HUES6 (cell line): Measurements from ENCODE around the gene HES1.

Source experiments
- H3K27ac ChIP-seq: 2 replicates; pipeline ENCODE4 v1.7.0; 2013; ENCODE audit warnings: low read depth, mild to moderate bottlenecking, low read length, inconsistent platforms
- H3K27me3 ChIP-seq: 2 replicates; pipeline ENCODE4 v1.6.1; 2013; ENCODE audit warnings: low read length; ENCODE audit not compliant: control insufficient read depth, insufficient read depth
- H3K36me3 ChIP-seq: 2 replicates; pipeline ENCODE4 v1.6.1; 2013; ENCODE audit warnings: low read length; ENCODE audit not compliant: control insufficient read depth, insufficient read depth
- H3K4me1 ChIP-seq: 2 replicates; pipeline ENCODE4 v1.6.1; 2013; ENCODE audit warnings: low read length; ENCODE audit not compliant: control insufficient read depth, insufficient read depth
- H3K4me3 ChIP-seq: 2 replicates; pipeline ENCODE4 v1.5.1; 2013; ENCODE audit warnings: low read depth, low read length
- H3K9ac ChIP-seq: one replicate; pipeline ENCODE4 v1.6.1; 2013; ENCODE audit warnings: mild to moderate bottlenecking, low read length
- H3K9me3 ChIP-seq: 2 replicates; pipeline ENCODE4 v1.6.1; 2013; ENCODE audit warnings: low read depth, low read length; ENCODE audit not compliant: control insufficient read depth, insufficient read depth

HES1 gene

DNA sequence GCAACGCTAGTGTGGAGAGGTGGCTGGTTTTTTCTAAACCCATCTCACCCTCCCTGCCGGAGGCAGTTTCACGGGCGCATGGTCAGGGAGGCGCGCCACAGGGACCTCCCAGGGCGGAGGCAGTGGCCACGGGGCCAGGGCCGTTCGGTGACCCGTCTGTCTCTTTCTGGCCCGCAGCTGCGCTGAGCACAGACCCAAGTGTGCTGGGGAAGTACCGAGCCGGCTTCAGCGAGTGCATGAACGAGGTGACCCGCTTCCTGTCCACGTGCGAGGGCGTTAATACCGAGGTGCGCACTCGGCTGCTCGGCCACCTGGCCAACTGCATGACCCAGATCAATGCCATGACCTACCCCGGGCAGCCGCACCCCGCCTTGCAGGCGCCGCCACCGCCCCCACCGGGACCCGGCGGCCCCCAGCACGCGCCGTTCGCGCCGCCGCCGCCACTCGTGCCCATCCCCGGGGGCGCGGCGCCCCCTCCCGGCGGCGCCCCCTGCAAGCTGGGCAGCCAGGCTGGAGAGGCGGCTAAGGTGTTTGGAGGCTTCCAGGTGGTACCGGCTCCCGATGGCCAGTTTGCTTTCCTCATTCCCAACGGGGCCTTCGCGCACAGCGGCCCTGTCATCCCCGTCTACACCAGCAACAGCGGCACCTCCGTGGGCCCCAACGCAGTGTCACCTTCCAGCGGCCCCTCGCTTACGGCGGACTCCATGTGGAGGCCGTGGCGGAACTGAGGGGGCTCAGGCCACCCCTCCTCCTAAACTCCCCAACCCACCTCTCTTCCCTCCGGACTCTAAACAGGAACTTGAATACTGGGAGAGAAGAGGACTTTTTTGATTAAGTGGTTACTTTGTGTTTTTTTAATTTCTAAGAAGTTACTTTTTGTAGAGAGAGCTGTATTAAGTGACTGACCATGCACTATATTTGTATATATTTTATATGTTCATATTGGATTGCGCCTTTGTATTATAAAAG is 1.8 kb downstream of the HES1 start:
- peak overlapping the region; percentile 77 for H3K9ac ChIP-seq
- peak overlapping the region; percentile 69 for H3K4me3 ChIP-seq
- H3K27me3 ChIP-seq = peaks cover 31% of the 10 kb centered on the region
- H3K36me3 ChIP-seq = no peaks in the 10 kb centered on the region
- H3K27ac ChIP-seq = peak overlapping the region; percentile 10; the same call in 1 of the 2 replicates
- H3K9me3 ChIP-seq = no peaks in the 10 kb centered on the region
- H3K4me1 ChIP-seq = peaks cover 51% of the 10 kb centered on the region

DNA sequence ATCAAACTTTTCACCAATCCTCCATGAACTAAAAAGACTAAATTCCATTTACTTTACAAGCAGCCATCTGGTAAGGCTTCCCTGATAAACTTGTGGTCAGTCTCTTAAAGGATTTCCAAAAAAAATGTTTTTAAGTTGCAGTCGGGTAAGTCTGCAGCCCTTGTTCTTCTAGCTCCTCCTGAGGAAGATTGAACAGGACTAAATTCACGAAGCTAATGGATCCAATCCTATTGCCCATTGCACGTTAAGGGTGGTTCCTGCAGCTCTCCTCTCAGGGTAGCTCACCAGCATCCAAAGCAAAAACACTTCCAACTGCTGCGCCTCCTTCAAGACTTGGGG is 2.8 kb downstream of the HES1 start:
- Histone ChIP-seq H3K4me1 (peaks cover 42% of the 10 kb centered on the region), H3K27ac (no peak overlapping the region; the same call in 1 of the 2 replicates), H3K4me3 (peak overlapping the region; percentile 69; the same call in 1 of the 2 replicates)

DNA sequence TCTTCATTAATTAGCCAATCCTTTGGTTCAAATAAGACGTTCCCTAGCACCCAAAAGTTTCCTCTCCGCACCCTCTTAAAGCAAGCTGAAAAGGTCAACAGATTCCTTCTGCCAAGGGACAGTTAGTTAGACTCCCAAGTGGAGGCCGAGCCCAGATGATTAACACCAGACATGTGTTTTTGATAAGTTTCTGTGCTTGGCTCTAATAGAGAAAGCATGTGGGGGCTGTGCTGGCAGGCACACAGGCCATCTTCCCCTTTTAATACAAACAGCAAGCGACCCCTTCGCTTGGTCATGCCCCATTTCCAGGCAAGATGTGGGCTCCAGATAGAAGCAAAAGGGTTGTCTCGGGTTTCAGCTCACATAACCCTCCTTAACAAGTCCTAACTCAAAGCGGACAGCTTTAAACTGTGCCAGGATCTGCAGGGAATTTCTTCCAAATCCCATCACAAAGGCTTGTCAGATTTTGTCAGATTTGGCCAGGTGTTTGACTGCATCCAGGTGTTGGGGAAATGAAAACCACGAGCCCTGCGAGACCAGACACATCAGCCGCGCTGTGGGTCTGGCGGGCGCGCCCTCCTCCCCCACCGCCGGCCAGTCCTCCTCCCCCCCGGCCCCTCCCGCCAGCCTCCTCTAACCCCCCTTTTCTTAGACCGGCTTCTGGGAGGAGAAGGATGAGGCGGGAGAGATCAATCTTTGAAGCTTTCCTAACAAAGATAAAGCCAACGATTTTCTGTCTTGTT is 3.3 kb downstream of the HES1 start:
- no peaks in the 10 kb centered on the region for H3K9me3 ChIP-seq
- H3K4me3 ChIP-seq = peak overlapping the region; percentile 69
- peaks cover 22% of the 10 kb centered on the region for H3K27me3 ChIP-seq
- peaks cover 41% of the 10 kb centered on the region for H3K4me1 ChIP-seq
- H3K27ac ChIP-seq = peak overlapping the region; percentile 96; the same call in 1 of the 2 replicates
- no peaks in the 10 kb centered on the region for H3K36me3 ChIP-seq
- H3K9ac ChIP-seq = peak overlapping the region; percentile 93

More for the DNA sequence above, 2.8 kb downstream of the HES1 start:
- peak overlapping the region; percentile 35 for H3K9ac ChIP-seq
- H3K27me3 ChIP-seq = peaks cover 22% of the 10 kb centered on the region
- no peaks in the 10 kb centered on the region for H3K36me3 ChIP-seq
- no peaks in the 10 kb centered on the region for H3K9me3 ChIP-seq

DNA sequence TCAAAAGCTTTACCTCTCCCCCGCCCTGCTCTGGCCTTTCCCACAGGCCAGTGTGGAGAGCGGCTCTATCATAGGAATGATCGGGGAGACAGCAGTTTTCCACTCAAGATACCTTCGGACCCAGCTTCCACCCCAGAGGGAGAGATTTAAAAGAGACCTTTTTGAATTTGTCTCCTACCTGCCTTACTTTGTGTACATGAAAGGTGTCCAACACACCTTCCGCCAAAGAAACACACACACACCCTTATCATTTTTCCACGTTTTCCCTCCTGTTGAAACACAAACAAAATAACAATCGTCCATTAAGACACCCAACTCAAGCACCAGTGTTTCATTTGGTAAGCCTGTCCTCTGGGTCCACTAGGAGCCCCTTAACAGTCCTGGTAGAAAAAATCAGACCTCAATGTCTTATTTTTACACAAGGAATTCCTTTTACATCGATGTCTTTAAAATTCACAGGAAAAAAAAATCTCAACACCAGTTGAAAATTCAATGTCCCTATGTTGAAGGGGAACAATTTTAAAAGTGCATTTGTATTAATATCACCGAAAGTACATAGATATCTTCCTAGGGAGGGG is 4.0 kb downstream of the HES1 start:
- H3K9me3 ChIP-seq = no peaks in the 10 kb centered on the region
- H3K27me3 ChIP-seq = peaks cover 22% of the 10 kb centered on the region
- peak overlapping the region; percentile 96; the same call in 1 of the 2 replicates for H3K27ac ChIP-seq
- H3K9ac ChIP-seq = peak overlapping the region; percentile 93
- H3K4me1 ChIP-seq = peaks cover 41% of the 10 kb centered on the region
- peak overlapping the region; percentile 60 for H3K4me3 ChIP-seq
- H3K36me3 ChIP-seq = no peaks in the 10 kb centered on the region

DNA sequence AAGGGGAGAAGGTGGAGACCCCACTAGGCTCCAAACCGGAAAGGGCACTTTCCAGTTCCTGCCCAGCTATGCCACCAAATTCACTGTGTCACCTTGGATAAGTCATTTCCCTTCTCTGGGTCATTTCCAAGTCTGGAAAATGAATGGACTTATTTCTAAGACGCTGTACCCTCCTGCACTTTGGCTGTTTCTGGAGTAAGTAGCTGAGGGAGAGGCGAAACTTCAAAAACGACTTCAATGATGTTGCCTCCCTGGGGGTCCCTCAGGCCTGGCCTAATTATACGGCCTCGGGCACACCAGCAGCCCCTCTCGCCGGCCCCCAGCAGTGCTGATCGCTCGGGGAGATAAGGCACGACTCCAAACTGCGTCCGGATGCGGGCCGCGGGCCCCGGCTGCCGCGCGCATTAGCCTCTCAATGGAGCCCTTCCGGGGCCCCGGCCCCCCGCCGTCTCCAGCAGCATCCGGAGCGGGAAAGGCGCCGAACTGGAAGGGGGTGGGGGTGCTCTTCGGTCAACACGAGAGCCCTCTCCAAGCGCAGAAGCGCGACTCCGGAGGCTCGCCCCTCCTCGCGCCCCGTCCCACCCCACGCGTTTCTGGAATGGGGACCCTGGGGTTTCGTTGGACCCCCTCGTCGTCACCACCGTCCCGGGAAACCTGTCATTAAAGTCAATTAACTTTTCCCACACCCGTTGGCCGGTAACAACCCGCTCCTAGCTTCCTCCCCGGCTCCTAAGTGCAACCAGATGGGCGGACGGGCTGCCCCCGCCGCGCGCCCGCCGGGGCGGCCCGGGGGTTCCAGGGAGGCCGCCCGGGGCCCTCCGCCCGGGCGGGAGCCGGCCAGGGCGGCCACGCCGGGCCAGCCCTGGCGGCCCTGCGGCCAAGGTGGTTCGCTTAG is 4.8 kb downstream of the HES1 start:
- no peaks in the 10 kb centered on the region for H3K9me3 ChIP-seq
- peak overlapping the region; percentile 60 for H3K4me3 ChIP-seq
- peaks cover 22% of the 10 kb centered on the region for H3K27me3 ChIP-seq
- H3K4me1 ChIP-seq = peaks cover 38% of the 10 kb centered on the region
- no peaks in the 10 kb centered on the region for H3K36me3 ChIP-seq
- peak overlapping the region; percentile 96; the same call in 1 of the 2 replicates for H3K27ac ChIP-seq
- H3K9ac ChIP-seq = peak overlapping the region; percentile 93

DNA sequence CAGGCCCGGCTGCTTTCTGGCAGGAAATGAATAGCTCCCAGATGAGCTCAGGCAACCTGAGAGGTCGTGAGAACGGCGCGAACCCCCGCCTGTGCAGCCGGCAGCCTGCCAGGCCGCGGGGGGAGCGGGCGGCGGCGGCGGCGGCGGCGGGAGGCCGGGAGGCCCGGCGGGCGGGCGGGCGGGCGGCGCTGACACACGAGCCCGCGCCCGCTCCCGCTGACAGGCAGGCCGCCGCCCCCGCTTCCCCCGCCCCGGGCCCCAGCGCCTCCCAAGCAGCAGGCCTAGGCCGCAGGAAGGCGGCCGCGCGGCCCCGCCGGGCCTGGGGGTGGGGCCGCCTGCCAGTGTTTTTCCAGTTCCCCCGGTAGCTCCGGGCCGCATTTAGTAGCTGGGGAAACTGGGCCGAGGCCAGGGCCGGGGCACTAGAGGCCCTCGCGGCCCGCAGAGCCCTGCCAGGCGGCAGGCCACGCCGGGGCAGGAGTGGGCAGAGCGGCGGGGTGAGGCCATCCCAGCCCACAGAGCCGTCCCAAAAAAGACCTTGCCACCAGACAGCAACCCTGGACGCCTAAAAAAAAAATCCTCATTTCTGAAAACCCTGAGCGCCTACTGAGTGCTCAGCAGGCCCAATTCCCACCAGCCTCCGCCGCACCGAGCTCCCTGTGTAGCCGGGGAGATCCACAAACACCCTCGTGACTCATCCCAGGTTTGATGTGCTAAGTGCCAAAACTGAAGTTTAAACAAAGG is 5.6 kb downstream of the HES1 start:
- peak overlapping the region; percentile 98 for H3K27ac ChIP-seq
- peak overlapping the region; percentile 47 for H3K4me3 ChIP-seq
- peak overlapping the region; percentile 93 for H3K9ac ChIP-seq
- peaks cover 18% of the 10 kb centered on the region for H3K27me3 ChIP-seq
- no peaks in the 10 kb centered on the region for H3K36me3 ChIP-seq
- H3K4me1 ChIP-seq = peaks cover 38% of the 10 kb centered on the region
- no peaks in the 10 kb centered on the region for H3K9me3 ChIP-seq

DNA sequence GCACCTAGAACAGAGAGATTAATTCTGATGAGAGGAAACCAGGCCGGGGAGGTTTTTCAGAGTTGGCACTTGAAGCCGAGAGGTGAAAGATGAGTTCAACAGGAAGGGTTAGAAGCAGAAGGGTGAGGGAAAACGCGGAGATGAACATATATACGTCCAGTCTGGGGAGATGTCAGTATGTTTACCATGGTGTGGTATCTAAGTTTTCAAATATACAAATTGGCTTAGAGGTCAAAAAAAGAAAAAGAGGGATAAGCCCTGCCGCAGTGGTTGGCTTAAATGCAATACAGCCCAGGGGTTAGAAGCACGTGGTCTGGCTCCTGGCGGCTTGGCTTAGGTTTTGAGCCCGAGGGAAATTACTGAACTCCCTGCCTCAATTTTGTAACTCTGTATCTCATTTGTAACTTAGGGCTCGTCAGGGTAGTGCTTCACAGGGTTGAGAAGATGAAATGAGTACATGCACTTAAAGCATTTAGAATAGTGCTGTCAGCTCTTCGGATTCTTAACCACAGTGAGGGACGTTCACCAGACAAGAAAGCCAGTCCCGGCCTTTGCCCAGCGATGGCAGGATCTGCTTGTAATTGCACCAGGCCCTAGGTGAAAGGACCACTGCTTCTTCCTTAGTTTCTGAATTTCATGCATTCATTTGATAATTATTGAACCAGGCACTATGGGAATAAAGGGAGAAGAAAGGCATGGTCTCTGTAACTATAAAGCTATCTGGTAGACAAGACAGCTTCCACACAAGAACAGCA is 6.4 kb downstream of the HES1 start:
- H3K4me3 ChIP-seq = peak overlapping the region; percentile 47
- peaks cover 12% of the 10 kb centered on the region for H3K27me3 ChIP-seq
- H3K9ac ChIP-seq = peak overlapping the region; percentile 82
- H3K4me1 ChIP-seq = peaks cover 38% of the 10 kb centered on the region
- H3K9me3 ChIP-seq = no peaks in the 10 kb centered on the region
- peak overlapping the region; percentile 98 for H3K27ac ChIP-seq
- H3K36me3 ChIP-seq = no peaks in the 10 kb centered on the region

DNA sequence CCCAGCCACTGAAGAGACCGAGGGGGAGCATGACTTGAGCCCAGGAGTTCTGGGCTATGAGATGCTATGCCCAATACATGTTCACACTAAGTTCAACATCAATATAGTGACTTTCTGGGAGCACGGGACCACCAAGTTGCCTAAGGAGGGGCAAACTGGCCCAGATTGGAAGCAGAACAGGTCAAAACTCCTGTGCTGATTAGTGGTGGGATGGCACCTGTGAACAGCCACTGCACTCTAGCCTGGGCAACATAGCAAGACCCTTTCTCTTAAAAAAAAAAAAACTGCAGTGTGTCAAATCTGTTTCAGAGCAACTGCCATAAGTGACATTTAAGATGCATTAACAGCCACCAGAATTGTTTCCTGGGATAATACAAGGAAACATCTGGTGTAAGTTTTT is 9.8 kb downstream of the HES1 start:
- Histone ChIP-seq H3K9me3 (no peaks in the 10 kb centered on the region), H3K9ac (no peak overlapping the region), H3K27me3 (peaks cover 4% of the 10 kb centered on the region), H3K27ac (no peak overlapping the region), H3K36me3 (no peaks in the 10 kb centered on the region), H3K4me3 (no peak overlapping the region), H3K4me1 (peaks cover 18% of the 10 kb centered on the region)

DNA sequence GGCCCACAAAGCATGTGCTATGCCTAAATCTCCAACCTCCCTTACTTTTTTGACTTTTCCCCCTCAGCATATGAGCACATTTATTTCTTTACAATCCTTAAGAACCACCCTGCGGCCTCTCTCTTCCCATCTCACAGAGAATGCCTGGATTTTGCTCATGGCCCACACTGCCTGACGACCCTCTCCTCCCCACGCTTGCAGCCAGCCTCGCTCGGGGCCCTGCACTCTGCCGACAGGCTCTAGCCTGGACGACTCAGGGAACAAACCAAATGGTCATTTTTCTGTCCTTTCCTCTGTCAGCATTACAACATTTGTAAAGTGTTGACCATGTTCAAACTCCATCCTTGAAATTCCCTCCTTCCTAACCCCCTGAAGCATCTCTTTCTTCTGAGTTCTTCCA is 11.7 kb downstream of the HES1 start:
- Histone ChIP-seq H3K36me3 (no peaks in the 10 kb centered on the region), H3K27ac (no peak overlapping the region), H3K9me3 (no peaks in the 10 kb centered on the region), H3K27me3 (peaks cover 4% of the 10 kb centered on the region), H3K4me3 (no peak overlapping the region), H3K4me1 (peaks cover 7% of the 10 kb centered on the region), H3K9ac (no peak overlapping the region)
